Measurements from ENCODE around the gene MMP17.
A peak's percentile ranks its signal among the peaks of the same experiment; 100 is the strongest.

Gene MMP17

DNA sequence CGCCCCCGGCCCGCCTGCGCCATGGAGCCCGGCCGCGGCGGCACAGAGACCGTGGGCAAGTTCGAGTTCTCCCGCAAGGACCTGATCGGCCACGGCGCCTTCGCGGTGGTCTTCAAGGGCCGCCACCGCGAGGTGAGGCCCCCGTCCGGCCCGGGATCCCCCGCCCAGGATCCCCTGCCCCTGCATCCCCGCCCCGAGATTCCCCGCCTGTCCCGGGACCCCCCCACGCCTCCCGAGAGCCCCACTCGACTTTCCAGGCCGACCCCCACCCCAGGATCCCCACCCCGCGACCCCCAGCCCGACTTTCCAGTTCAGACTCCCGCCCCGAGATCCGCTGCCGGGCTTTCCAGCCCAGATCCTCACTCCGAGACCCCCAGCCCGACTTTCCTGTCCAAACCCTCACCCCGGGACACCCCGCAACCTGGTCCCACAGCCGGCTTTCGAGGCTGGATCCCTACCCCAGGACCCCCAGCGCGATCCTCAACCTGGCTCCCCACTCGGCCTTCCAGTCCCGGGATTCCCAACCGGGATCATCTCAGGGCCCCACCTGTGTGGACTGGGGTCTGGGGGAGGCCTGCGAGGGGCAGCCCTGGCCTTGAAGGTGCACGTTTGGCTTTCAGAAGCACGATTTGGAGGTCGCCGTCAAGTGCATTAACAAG is 66.9 kb downstream of the MMP17 start:
- Histone ChIP-seq H2AFZ (ENCODE audit: low read length) (no peak overlapping the region), H3K79me2 (ENCODE audit: low read length) (no peaks in the 10 kb centered on the region; the same call in 1 of the 2 replicates), H3K9me2 (replicated peaks; ENCODE audit: insufficient read depth, low read length) (no peaks in the 10 kb centered on the region), H3K4me2 (ENCODE audit: low read depth, low read length) (peak overlapping the region; percentile 87), H3F3A (ENCODE audit: insufficient read depth, low read length) (no peaks in the 10 kb centered on the region), H3K4me3 (ENCODE audit: low read length) (peak overlapping the region; percentile 67), H3K9me3 (replicated peaks; ENCODE audit: insufficient read depth, low read length) (no peaks in the 10 kb centered on the region), H3K4me1 (ENCODE audit: low read length) (no peaks in the 10 kb centered on the region), H3K27me3 (replicated peaks; ENCODE audit: insufficient read depth, low read length) (no peaks in the 10 kb centered on the region), H3K36me3 (replicated peaks; ENCODE audit: insufficient read depth, low read length) (no peaks in the 10 kb centered on the region), H3K9ac (ENCODE audit: low read length) (peak overlapping the region; percentile 82), H3K27ac (ENCODE audit: low read length) (peak overlapping the region; percentile 67; the same call in 1 of the 2 replicates), H4K20me1 (ENCODE audit: insufficient read depth, low read length) (no peaks in the 10 kb centered on the region)
- TF ChIP-seq CTCF (IDR thresholded peaks at IDR 0.05; ENCODE audit: low read length) (no peak), EZH2phosphoT487 (IDR thresholded peaks at IDR 0.05; ENCODE audit: low read length) (no peak), EZH2 (optimal IDR thresholded peaks at IDR 0.05; ENCODE audit: low read depth, low read length) (no peak)
- DNase-seq, result no peak

DNA sequence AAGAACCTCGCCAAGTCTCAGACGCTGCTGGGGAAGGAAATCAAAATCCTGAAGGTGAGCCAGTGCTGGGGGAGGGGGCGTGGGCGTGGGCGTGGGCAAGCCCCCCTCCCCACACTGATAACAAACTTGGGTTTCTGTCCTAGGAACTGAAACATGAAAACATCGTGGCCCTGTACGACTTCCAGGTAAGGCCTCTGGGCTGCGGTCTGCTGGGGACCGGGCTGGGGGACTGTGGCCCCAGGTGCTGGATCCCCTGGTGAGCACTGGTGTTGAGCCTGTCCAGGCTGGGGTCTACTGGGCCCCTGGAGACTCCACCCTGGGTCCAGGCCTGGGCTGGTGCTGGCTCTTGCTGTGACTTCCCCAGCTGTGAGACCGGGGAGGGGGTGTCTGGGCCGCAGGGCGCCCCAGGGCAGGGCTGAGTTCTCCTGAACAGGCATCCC is 67.5 kb downstream of the MMP17 start:
- DNase-seq, result no peak

GRCh38 chr12:131896080-131896810 is 68.1 kb downstream of the MMP17 start:
- DNase-seq, result peak; percentile 76
- Histone ChIP-seq H3K27ac (ENCODE audit: low read length) (peak overlapping the region; percentile 67; the same call in 1 of the 2 replicates), H3K36me3 (replicated peaks; ENCODE audit: insufficient read depth, low read length) (no peaks in the 10 kb centered on the region), H3K9ac (ENCODE audit: low read length) (peak overlapping the region; percentile 82), H3F3A (ENCODE audit: insufficient read depth, low read length) (no peaks in the 10 kb centered on the region), H3K9me2 (replicated peaks; ENCODE audit: insufficient read depth, low read length) (no peaks in the 10 kb centered on the region), H3K4me3 (ENCODE audit: low read length) (peak overlapping the region; percentile 67), H3K79me2 (ENCODE audit: low read length) (no peaks in the 10 kb centered on the region; the same call in 1 of the 2 replicates), H3K4me2 (ENCODE audit: low read depth, low read length) (peak overlapping the region; percentile 87), H3K27me3 (replicated peaks; ENCODE audit: insufficient read depth, low read length) (no peaks in the 10 kb centered on the region), H3K4me1 (ENCODE audit: low read length) (no peaks in the 10 kb centered on the region), H4K20me1 (ENCODE audit: insufficient read depth, low read length) (no peaks in the 10 kb centered on the region), H3K9me3 (replicated peaks; ENCODE audit: insufficient read depth, low read length) (no peaks in the 10 kb centered on the region), H2AFZ (ENCODE audit: low read length) (0 out of 2 replicates have a peak overlapping the region, but pooled peaks have one; percentile 23)
- no peak for TF ChIP-seq EZH2phosphoT487 (IDR thresholded peaks at IDR 0.05; ENCODE audit: low read length)
- TF ChIP-seq CTCF (IDR thresholded peaks at IDR 0.05; ENCODE audit: low read length), result no peak
- TF ChIP-seq EZH2 (optimal IDR thresholded peaks at IDR 0.05; ENCODE audit: low read depth, low read length), result no peak

More for the DNA sequence above, 67.5 kb downstream of the MMP17 start:
- H3K79me2 ChIP-seq (ENCODE audit: low read length), result no peaks in the 10 kb centered on the region; the same call in 1 of the 2 replicates
- TF ChIP-seq EZH2 (optimal IDR thresholded peaks at IDR 0.05; ENCODE audit: low read depth, low read length) (no peak), EZH2phosphoT487 (IDR thresholded peaks at IDR 0.05; ENCODE audit: low read length) (no peak), CTCF (IDR thresholded peaks at IDR 0.05; ENCODE audit: low read length) (no peak)
- H3K4me1 ChIP-seq (ENCODE audit: low read length), result no peaks in the 10 kb centered on the region
- H3K27ac ChIP-seq (ENCODE audit: low read length), result peak overlapping the region; percentile 67; the same call in 1 of the 2 replicates
- H3K4me2 ChIP-seq (ENCODE audit: low read depth, low read length), result peak overlapping the region; percentile 87
- no peak overlapping the region for H2AFZ ChIP-seq (ENCODE audit: low read length)
- peak overlapping the region; percentile 67 for H3K4me3 ChIP-seq (ENCODE audit: low read length)
- H3K27me3 ChIP-seq (replicated peaks; ENCODE audit: insufficient read depth, low read length), result no peaks in the 10 kb centered on the region
- no peaks in the 10 kb centered on the region for H3K9me2 ChIP-seq (replicated peaks; ENCODE audit: insufficient read depth, low read length)
- H4K20me1 ChIP-seq (ENCODE audit: insufficient read depth, low read length), result no peaks in the 10 kb centered on the region
- H3K36me3 ChIP-seq (replicated peaks; ENCODE audit: insufficient read depth, low read length), result no peaks in the 10 kb centered on the region
- peak overlapping the region; percentile 82 for H3K9ac ChIP-seq (ENCODE audit: low read length)
- no peaks in the 10 kb centered on the region for H3F3A ChIP-seq (ENCODE audit: insufficient read depth, low read length)
- H3K9me3 ChIP-seq (replicated peaks; ENCODE audit: insufficient read depth, low read length), result no peaks in the 10 kb centered on the region
